ENCODE data around the gene LSM10. TPM values are rescaled to one million over a fixed set of nuclear protein-coding genes. Genes with fewer than 3 reads are reported as not detected.
A peak's percentile ranks its signal among the peaks of the same experiment; 100 is the strongest.

LSM10 gene
- total RNA-seq, 1 experiment from 2014 or later: 56.3 TPM

DNA sequence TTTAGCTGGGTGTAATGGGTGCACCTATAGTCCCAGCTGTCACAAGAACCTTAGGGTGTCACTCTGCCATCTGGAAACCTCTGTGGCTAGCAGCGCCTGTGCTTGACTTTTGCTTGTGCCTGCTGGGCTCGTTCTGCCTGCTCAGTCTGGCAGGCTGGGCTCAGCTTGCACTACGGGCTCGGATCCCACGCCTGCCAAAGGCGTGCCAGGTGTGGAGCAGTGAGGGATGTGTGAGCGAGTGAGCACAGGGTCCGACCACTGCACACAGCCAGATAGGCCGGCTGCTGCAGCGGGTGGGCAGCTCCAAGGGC is 2.8 kb upstream of the LSM10 start:
- peaks cover 24% of the 10 kb centered on the region for H3K4me1 Mint-ChIP-seq
- DNase-seq (ENCODE audit: low spot score) (no peak), ATAC-seq (peak; percentile 5; the same call in 1 of the 2 replicates)
- H3K36me3 Mint-ChIP-seq: no peaks in the 10 kb centered on the region
- H3K4me3 Mint-ChIP-seq: peak overlapping the region; percentile 91
- no peaks in the 10 kb centered on the region; the same call in 1 of the 2 replicates for H3K27me3 Mint-ChIP-seq (ENCODE audit: low read depth)
- peak overlapping the region; percentile 69 for H3K27ac Mint-ChIP-seq
- ChIA-PET POLR2A (interaction anchor here (0.6 to 6.5 kb wide), 13 partner anchors 12 to 252 kb away, joined by 3 to 172 read pairs (median 6); partner anchors contain the start of genes EVA1B, MRPS15, SH3D21 and STK40), CTCF (interaction anchor here (0.6 to 5.5 kb wide), 14 partner anchors 11 to 881 kb away, joined by 3 to 37 read pairs (median 4); partner anchors contain the start of genes SH3D21 and TRAPPC3)
- H3K9me3 Mint-ChIP-seq: no peaks in the 10 kb centered on the region
- TF ChIP-seq FOXP1 (CRISPR knock-in tag; IDR thresholded peaks at IDR 0.05; ENCODE audit: borderline replicate concordance) (0 out of 2 replicates have a peak, but pooled peaks have one; percentile 62), ZNF121 (CRISPR knock-in tag; IDR thresholded peaks at IDR 0.05) (0 out of 2 replicates have a peak, but pooled peaks have one; percentile 10), CREM (CRISPR knock-in tag; IDR thresholded peaks at IDR 0.05) (no peak)

DNA sequence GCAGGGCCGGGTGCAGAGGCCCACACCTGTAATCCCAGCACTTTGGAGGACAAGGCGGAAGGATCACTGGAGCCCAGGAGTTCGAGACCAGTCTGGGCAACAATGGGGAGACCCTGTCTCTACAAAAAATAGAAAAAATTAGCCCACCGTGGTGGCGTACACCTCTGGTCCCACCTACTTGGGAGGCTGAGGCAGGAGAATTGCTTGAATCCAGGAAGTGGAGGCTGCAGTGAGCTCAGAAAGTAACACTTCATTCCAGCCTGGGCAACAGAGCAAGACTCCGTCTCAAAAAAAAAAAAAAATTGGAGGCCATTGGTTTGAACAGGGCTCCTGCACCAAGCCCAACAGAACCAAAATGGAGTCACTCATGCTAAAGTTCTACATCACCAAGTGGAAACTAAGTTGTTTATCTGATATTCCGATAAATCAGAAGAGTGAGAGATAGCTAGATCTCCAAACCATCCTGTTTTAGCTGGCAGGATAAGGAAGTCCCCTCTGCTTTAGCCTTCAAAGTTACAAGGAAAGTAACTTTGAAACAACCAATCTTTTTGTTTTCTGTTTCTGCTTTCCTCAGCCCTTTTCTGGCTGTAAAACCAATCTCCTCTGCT is 766 bp upstream of the LSM10 start:
- Mint-ChIP-seq H3K4me3 (peak overlapping the region; percentile 89), H3K9me3 (no peaks in the 10 kb centered on the region), H3K27ac (peak overlapping the region; percentile 98; the same call in 1 of the 2 replicates), H3K27me3 (ENCODE audit: low read depth) (no peaks in the 10 kb centered on the region; the same call in 1 of the 2 replicates), H3K36me3 (no peaks in the 10 kb centered on the region; the same call in 1 of the 2 replicates), H3K4me1 (peaks cover 24% of the 10 kb centered on the region)
- DNase-seq (ENCODE audit: low spot score) (no peak), ATAC-seq (no peak)
- TF ChIP-seq TCF7 (CRISPR knock-in tag; IDR thresholded peaks at IDR 0.05; ENCODE audit: low read depth) (no peak), PRRX2 (CRISPR knock-in tag; IDR thresholded peaks at IDR 0.05) (no peak), ZNF121 (CRISPR knock-in tag; IDR thresholded peaks at IDR 0.05) (no peak; the same call in 1 of the 2 replicates), ESRRA (CRISPR knock-in tag; IDR thresholded peaks at IDR 0.05; ENCODE audit: borderline replicate concordance) (no peak), TEAD1 (CRISPR knock-in tag; IDR thresholded peaks at IDR 0.05) (no peak), ELF4 (CRISPR knock-in tag; IDR thresholded peaks at IDR 0.05; ENCODE audit: low read depth) (no peak), NFE2L1 (CRISPR knock-in tag; IDR thresholded peaks at IDR 0.05) (no peak), SMAD4 (CRISPR knock-in tag; IDR thresholded peaks at IDR 0.05) (no peak), NR2C2 (CRISPR knock-in tag; IDR thresholded peaks at IDR 0.05) (no peak), JUN (CRISPR knock-in tag; IDR thresholded peaks at IDR 0.05) (no peak), ZNF416 (CRISPR knock-in tag; IDR thresholded peaks at IDR 0.05) (no peak), NR3C1 (CRISPR knock-in tag; conservative IDR thresholded peaks at IDR 0.05; ENCODE audit: low read depth) (no peak)
- TF ChIP-seq, protein P1, sequence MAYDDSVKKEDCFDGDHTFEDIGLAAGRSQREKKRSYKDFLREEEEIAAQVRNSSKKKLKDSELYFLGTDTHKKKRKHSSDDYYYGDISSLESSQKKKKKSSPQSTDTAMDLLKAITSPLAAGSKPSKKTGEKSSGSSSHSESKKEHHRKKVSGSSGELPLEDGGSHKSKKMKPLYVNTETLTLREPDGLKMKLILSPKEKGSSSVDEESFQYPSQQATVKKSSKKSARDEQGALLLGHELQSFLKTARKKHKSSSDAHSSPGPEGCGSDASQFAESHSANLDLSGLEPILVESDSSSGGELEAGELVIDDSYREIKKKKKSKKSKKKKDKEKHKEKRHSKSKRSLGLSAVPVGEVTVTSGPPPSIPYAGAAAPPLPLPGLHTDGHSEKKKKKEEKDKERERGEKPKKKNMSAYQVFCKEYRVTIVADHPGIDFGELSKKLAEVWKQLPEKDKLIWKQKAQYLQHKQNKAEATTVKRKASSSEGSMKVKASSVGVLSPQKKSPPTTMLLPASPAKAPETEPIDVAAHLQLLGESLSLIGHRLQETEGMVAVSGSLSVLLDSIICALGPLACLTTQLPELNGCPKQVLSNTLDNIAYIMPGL (CRISPR knock-in tag; IDR thresholded peaks at IDR 0.05): no peak
- TF ChIP-seq, protein P2, sequence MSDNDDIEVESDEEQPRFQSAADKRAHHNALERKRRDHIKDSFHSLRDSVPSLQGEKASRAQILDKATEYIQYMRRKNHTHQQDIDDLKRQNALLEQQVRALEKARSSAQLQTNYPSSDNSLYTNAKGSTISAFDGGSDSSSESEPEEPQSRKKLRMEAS (CRISPR knock-in tag; IDR thresholded peaks at IDR 0.05): no peak
- TF ChIP-seq, protein P3, sequence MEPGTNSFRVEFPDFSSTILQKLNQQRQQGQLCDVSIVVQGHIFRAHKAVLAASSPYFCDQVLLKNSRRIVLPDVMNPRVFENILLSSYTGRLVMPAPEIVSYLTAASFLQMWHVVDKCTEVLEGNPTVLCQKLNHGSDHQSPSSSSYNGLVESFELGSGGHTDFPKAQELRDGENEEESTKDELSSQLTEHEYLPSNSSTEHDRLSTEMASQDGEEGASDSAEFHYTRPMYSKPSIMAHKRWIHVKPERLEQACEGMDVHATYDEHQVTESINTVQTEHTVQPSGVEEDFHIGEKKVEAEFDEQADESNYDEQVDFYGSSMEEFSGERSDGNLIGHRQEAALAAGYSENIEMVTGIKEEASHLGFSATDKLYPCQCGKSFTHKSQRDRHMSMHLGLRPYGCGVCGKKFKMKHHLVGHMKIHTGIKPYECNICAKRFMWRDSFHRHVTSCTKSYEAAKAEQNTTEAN (CRISPR knock-in tag; IDR thresholded peaks at IDR 0.05): no peak
- TF ChIP-seq, protein P4, sequence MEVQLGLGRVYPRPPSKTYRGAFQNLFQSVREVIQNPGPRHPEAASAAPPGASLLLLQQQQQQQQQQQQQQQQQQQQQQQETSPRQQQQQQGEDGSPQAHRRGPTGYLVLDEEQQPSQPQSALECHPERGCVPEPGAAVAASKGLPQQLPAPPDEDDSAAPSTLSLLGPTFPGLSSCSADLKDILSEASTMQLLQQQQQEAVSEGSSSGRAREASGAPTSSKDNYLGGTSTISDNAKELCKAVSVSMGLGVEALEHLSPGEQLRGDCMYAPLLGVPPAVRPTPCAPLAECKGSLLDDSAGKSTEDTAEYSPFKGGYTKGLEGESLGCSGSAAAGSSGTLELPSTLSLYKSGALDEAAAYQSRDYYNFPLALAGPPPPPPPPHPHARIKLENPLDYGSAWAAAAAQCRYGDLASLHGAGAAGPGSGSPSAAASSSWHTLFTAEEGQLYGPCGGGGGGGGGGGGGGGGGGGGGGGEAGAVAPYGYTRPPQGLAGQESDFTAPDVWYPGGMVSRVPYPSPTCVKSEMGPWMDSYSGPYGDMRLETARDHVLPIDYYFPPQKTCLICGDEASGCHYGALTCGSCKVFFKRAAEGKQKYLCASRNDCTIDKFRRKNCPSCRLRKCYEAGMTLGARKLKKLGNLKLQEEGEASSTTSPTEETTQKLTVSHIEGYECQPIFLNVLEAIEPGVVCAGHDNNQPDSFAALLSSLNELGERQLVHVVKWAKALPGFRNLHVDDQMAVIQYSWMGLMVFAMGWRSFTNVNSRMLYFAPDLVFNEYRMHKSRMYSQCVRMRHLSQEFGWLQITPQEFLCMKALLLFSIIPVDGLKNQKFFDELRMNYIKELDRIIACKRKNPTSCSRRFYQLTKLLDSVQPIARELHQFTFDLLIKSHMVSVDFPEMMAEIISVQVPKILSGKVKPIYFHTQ (CRISPR knock-in tag; IDR thresholded peaks at IDR 0.05): no peak
- TF ChIP-seq, protein P5, sequence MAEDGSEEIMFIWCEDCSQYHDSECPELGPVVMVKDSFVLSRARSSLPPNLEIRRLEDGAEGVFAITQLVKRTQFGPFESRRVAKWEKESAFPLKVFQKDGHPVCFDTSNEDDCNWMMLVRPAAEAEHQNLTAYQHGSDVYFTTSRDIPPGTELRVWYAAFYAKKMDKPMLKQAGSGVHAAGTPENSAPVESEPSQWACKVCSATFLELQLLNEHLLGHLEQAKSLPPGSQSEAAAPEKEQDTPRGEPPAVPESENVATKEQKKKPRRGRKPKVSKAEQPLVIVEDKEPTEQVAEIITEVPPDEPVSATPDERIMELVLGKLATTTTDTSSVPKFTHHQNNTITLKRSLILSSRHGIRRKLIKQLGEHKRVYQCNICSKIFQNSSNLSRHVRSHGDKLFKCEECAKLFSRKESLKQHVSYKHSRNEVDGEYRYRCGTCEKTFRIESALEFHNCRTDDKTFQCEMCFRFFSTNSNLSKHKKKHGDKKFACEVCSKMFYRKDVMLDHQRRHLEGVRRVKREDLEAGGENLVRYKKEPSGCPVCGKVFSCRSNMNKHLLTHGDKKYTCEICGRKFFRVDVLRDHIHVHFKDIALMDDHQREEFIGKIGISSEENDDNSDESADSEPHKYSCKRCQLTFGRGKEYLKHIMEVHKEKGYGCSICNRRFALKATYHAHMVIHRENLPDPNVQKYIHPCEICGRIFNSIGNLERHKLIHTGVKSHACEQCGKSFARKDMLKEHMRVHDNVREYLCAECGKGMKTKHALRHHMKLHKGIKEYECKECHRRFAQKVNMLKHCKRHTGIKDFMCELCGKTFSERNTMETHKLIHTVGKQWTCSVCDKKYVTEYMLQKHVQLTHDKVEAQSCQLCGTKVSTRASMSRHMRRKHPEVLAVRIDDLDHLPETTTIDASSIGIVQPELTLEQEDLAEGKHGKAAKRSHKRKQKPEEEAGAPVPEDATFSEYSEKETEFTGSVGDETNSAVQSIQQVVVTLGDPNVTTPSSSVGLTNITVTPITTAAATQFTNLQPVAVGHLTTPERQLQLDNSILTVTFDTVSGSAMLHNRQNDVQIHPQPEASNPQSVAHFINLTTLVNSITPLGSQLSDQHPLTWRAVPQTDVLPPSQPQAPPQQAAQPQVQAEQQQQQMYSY (CRISPR knock-in tag; IDR thresholded peaks at IDR 0.05): no peak
- TF ChIP-seq, protein P6, sequence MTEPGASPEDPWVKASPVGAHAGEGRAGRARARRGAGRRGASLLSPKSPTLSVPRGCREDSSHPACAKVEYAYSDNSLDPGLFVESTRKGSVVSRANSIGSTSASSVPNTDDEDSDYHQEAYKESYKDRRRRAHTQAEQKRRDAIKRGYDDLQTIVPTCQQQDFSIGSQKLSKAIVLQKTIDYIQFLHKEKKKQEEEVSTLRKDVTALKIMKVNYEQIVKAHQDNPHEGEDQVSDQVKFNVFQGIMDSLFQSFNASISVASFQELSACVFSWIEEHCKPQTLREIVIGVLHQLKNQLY (CRISPR knock-in tag; IDR thresholded peaks at IDR 0.05): no peak
- CTCF ChIA-PET: interaction anchor here (0.6 to 5.5 kb wide), 6 partner anchors 19 to 249 kb away, joined by 3 to 37 read pairs (median 6); partner anchors contain the start of gene TRAPPC3
- POLR2A ChIA-PET: interaction anchor here (0.6 to 6.5 kb wide), 4 partner anchors 12 to 332 kb away, joined by 3 to 172 read pairs (median 4); partner anchors contain the start of gene STK40
